Esophagus (tissue), 2 donors: ENCODE measurements around the gene WDR88. TPM values are rescaled to one million over a fixed set of nuclear protein-coding genes. Genes with fewer than 3 reads are reported as not detected.

Experiments used
- H3K27ac ChIP-seq, 2 donors: one replicate each; pipeline ENCODE4 v1.5.1; 2013; ENCODE audit warnings: low read depth in 2 of 2, mild to moderate bottlenecking in 2 of 2, inconsistent platforms in 1 of 2, low read length in 1 of 2, moderate library complexity in 1 of 2
- H3K27me3 ChIP-seq, 2 donors: one replicate each; pipeline ENCODE4 v1.6.1; 2013; ENCODE audit warnings: low read length in 2 of 2, control low read depth in 1 of 2, mild to moderate bottlenecking in 1 of 2; ENCODE audit not compliant: insufficient read depth in 2 of 2, control insufficient read depth in 1 of 2
- H3K36me3 ChIP-seq, 2 donors: one replicate each; pipeline ENCODE4 v1.6.1; 2013; ENCODE audit warnings: low read length in 1 of 2; ENCODE audit not compliant: control insufficient read depth in 2 of 2, insufficient read depth in 2 of 2
- H3K4me1 ChIP-seq, 2 donors: one replicate each; pipeline ENCODE4 v1.6.1; 2013; ENCODE audit warnings: low read length in 1 of 2; ENCODE audit not compliant: control insufficient read depth in 2 of 2, insufficient read depth in 2 of 2
- H3K4me3 ChIP-seq, 2 donors: one replicate each; pipeline ENCODE4 v1.5.1; 2013; ENCODE audit warnings: low read length in 2 of 2, mild to moderate bottlenecking in 2 of 2, low read depth in 1 of 2, moderate library complexity in 1 of 2
- H3K9me3 ChIP-seq, 2 donors: one replicate each; pipeline ENCODE4 v1.6.1; 2013; ENCODE audit warnings: mild to moderate bottlenecking in 2 of 2, low read depth in 1 of 2, low read length in 1 of 2, moderate library complexity in 1 of 2; ENCODE audit not compliant: control insufficient read depth in 2 of 2, insufficient read depth in 1 of 2
- WGBS, 2 donors: extraction: QIAGEN DNeasy Blood & Tissue Kit; methylation state at CpG; one replicate each; pipeline ENCODE4 v1.1.7; 2013; 5-methylcytosine and 5-hydroxymethylcytosine counted together
- polyA plus RNA-seq, 2 donors: library from polyadenylated mRNA; stranded (reverse); fragments of 200-250 nt; gene quantifications; one replicate each; pipeline ENCODE4 v1.2.3, GENCODE V29; 2013
- donor health status: healthy with polysubstance abuse.
- donor health status: Bipolar disorder and iron deficiency.

The WDR88 gene, protein sequence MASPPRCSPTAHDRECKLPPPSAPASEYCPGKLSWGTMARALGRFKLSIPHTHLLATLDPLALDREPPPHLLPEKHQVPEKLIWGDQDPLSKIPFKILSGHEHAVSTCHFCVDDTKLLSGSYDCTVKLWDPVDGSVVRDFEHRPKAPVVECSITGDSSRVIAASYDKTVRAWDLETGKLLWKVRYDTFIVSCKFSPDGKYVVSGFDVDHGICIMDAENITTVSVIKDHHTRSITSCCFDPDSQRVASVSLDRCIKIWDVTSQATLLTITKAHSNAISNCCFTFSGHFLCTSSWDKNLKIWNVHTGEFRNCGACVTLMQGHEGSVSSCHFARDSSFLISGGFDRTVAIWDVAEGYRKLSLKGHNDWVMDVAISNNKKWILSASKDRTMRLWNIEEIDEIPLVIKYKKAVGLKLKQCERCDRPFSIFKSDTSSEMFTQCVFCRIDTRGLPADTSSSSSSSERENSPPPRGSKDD
- not detected for polyA plus RNA-seq

DNA sequence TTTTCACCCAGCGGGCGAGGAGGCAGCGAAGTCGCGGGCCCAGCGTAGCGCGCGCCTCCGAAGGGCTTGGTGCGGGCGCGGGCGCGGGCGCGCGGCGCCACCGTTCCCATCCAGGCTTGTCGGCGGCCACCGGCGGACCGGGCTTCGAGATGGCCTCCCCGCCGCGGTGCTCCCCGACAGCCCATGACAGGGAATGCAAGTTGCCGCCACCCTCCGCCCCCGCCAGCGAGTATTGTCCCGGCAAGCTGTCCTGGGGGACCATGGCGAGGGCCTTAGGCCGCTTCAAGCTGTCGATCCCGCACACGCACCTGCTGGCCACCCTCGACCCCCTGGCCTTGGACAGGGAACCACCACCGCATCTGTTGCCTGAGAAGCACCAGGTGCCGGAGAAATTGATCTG lies at the start of gene WDR88:
Gene WDR88, plus strand, starts transcription at position 94 of the 400 bp plus-strand sequence. Its CDS starts 56 bp downstream, at position 150.
- no peaks in the 10 kb centered on the region for H3K9me3 ChIP-seq
- H3K4me1 ChIP-seq = no peaks in the 10 kb centered on the region
- 85 to 87% methylated on average over 42 to 43 of the region's 43 CpGs for WGBS, 2 donors
- peaks cover 0 to 5% of the 10 kb centered on the region in 2 donors for H3K36me3 ChIP-seq
- no peak within 1 kb of the TSS for H3K27ac ChIP-seq
- H3K4me3 ChIP-seq = no peak within 1 kb of the TSS
- peaks cover 0 to 2% of the 10 kb centered on the region in 2 donors for H3K27me3 ChIP-seq

DNA sequence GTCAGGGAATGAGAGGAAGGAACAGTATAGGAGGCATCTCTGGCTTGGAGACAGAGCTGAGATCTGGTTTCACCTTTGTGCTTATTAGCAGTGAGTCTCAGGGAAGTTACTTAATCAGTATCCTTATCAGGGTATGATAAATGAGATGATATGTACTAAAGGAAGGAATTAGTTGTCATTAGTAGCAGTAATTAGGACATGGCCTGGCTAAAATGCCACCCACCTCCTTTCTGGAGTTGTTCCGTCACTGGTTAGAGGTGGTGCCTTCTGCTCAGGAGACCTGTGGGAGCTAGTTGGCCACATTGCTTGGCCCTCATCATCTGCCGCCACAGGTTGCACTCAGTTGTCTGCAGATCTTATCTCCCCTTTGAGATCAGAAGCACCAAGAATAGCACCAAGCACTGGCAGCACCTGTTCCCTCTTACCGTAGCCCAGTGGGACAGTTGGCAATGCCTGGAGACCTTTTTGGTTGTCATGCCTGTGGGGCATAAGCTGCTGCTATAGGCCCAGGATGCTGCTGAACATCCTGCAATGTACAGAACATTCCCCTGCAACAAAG lies 46.3 kb upstream of the WDR88 start:
- no peaks in the 10 kb centered on the region for H3K9me3 ChIP-seq
- H3K4me1 ChIP-seq = peaks cover 0 to 6% of the 10 kb centered on the region in 2 donors
- H3K36me3 ChIP-seq = peaks cover 6 to 8% of the 10 kb centered on the region in 2 donors
- WGBS, 2 donors = 85 to 91% methylated on average over 3 of the region's 3 CpGs
- H3K4me3 ChIP-seq = no peak overlapping the region
- H3K27ac ChIP-seq = no peak overlapping the region
- H3K27me3 ChIP-seq = no peaks in the 10 kb centered on the region

DNA sequence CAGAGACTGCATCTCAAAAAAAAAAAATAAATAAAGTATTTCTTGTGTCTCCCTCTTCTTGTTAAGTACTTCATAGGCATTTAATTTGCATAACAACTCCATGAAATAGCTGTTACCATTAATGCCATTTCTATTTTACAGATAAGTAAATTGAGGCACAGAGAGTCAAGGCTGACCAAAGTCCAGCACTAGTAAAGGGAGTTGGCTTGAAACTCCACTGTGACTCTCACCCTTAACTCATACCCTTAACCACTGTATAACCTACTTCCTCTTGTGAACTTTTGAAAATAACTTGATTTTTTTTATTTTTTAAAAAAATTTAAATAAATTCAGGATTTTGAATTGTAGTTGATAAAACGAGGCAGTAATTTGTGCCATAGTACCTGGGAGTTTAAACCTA lies 45.0 kb upstream of the WDR88 start:
- H3K36me3 ChIP-seq = peaks cover 6 to 8% of the 10 kb centered on the region in 2 donors
- 66 to 81% methylated on average over 1 of the region's 1 CpG for WGBS, 2 donors
- H3K27ac ChIP-seq = no peak overlapping the region
- H3K27me3 ChIP-seq = no peaks in the 10 kb centered on the region
- peaks cover 0 to 3% of the 10 kb centered on the region in 2 donors for H3K4me1 ChIP-seq
- H3K4me3 ChIP-seq = no peak overlapping the region
- no peaks in the 10 kb centered on the region for H3K9me3 ChIP-seq

DNA sequence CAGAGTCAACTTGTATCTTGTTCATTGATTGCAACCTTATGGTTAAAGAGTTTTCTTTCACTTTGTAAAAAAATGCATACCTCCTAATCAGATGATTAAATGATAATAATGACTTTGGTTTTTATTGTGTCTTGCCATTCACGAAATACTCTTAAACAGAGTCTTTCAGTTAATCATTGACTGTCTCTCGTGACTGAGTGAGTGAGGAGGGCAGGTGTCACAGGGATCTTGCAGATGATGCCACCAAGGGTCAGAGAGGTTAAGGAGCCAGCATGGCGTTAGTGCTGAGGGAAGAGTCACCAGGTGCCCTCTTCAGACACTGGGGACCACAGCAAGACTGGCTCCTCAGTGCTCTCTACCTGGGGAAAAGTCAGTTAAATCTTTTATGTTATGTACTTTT lies 42.9 kb upstream of the WDR88 start:
- Histone ChIP-seq H3K27me3 (no peaks in the 10 kb centered on the region), H3K4me1 (no peaks in the 10 kb centered on the region), H3K9me3 (no peaks in the 10 kb centered on the region), H3K36me3 (peaks cover 11 to 18% of the 10 kb centered on the region in 2 donors), H3K27ac (no peak overlapping the region), H3K4me3 (no peak overlapping the region)
- WGBS, 2 donors = 88 to 93% methylated on average over 3 of the region's 3 CpGs

DNA sequence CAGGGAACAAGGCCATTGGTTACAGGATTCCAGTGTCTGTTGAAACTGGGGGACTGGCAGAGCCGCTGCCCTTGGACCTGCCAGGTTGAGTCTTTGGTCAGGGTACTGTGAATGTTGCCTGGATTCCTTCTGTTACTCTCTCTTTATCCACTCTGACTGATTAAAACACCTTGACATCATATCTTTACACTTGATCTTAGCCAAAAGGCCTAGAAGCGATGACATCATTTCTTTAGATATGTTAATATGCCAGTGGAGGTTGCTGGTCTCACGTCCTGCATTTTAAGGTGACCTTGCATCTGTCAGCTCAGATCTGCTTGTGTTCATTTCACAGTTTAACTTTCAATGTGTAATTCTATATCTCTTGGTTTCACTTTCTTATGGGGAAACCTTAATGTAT lies 41.7 kb upstream of the WDR88 start:
- H3K4me1 ChIP-seq = no peaks in the 10 kb centered on the region
- H3K36me3 ChIP-seq = peaks cover 11 to 21% of the 10 kb centered on the region in 2 donors
- no peak overlapping the region for H3K27ac ChIP-seq
- no peak overlapping the region for H3K4me3 ChIP-seq
- H3K9me3 ChIP-seq = no peaks in the 10 kb centered on the region
- H3K27me3 ChIP-seq = no peaks in the 10 kb centered on the region
- 84 to 88% methylated on average over 3 of the region's 3 CpGs for WGBS, 2 donors

DNA sequence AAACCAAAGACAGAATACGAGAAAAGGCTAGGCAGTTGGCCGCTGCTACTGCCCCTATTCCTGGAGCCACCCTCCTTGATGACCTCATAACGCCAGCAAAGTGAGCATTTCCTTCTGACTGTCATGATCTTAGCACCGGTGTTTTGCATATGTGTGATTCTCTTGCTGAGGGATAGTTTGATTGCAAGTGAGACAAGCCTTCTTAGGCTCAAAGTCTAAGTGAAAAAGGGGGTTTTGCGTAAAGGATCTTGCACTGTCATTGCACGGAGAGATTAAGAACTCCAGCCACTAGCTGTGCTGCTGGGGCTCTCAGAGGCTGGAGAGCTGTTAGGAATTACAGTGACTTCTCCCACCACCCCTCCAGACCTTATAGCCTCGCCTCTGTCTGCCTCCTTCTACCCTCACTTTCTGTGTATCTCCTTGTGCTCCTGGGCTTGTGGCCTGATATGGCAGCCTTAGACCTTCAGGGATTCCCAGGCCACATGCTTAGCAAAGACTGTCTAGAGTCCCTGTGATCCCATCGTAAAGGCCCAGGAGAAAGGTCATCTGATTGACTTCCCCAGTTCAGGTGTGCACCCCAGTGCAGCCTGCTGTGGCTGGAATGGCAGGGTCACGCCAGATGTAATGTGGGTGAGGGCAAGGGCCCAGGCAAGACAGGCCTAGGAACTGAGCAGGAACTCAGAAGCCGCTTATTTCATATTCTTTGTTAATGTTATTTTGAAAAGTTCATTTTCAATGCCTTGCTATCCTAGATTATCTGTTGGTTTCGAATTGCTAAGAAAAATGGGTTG lies 38.3 kb upstream of the WDR88 start:
- Histone ChIP-seq H3K27ac (no peak overlapping the region), H3K36me3 (peaks cover 13 to 30% of the 10 kb centered on the region in 2 donors), H3K27me3 (no peaks in the 10 kb centered on the region), H3K4me3 (no peak overlapping the region), H3K4me1 (no peaks in the 10 kb centered on the region), H3K9me3 (no peaks in the 10 kb centered on the region)
- WGBS, 2 donors = 94 to 96% methylated on average over 11 of the region's 11 CpGs

DNA sequence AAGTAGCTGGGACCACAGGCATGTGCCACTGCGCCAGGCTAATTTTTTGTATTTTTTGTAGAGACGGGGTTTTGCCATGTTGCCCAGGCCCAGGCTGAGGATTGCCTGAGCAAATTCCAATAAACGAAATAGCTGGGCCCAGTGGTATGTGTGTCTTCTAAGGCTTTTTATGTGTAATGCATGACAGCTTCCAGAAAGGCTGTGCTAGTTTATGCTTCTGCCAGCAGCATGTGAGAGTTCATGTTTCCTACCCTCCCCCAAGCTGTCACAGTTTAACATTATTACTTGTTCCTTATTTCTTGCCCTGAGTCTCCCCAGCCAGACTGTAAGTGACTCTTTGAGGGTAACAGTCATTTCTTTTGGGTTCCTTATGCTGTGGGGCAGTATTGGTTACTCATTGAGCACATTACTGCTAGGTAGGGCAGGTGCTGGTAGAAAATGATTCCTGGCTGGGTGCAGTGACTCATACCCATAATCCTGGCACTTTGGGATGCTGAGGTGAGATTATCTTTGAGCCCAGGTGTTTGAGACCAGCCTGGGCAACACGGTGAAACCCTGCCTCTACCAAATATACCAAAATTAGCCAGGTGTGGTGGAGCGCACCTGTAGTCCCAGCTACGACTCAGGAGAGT lies 37.4 kb upstream of the WDR88 start:
- Histone ChIP-seq H3K4me3 (no peak overlapping the region), H3K9me3 (no peaks in the 10 kb centered on the region), H3K27me3 (no peaks in the 10 kb centered on the region), H3K36me3 (peaks cover 11 to 33% of the 10 kb centered on the region in 2 donors), H3K27ac (no peak overlapping the region), H3K4me1 (no peaks in the 10 kb centered on the region)
- WGBS, 2 donors = 91 to 92% methylated on average over 6 of the region's 6 CpGs

DNA sequence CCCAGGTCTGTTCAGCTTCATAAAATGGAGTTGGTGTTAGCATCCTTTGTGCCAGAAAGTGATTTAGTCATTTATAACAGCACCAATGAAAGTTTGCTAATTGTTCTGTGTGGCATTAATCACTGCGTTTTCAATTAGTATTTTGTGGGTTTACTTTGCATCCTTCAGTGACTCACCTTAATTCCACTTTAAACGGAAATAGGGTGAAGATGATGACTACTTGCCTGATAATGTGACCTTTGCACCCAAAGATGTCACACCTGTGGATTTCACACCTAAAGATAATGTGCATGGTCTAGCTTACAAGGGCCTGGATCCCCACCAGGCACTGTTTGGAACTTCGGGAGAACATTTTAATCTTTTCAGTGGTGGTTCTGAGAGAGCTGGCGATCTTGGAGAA lies 35.9 kb upstream of the WDR88 start:
- no peak overlapping the region for H3K4me3 ChIP-seq
- H3K9me3 ChIP-seq = no peaks in the 10 kb centered on the region
- 71 to 80% methylated on average over 4 of the region's 4 CpGs for WGBS, 2 donors
- no peak overlapping the region for H3K27ac ChIP-seq
- peaks cover 17 to 27% of the 10 kb centered on the region in 2 donors for H3K36me3 ChIP-seq
- no peaks in the 10 kb centered on the region for H3K27me3 ChIP-seq
- no peaks in the 10 kb centered on the region for H3K4me1 ChIP-seq

DNA sequence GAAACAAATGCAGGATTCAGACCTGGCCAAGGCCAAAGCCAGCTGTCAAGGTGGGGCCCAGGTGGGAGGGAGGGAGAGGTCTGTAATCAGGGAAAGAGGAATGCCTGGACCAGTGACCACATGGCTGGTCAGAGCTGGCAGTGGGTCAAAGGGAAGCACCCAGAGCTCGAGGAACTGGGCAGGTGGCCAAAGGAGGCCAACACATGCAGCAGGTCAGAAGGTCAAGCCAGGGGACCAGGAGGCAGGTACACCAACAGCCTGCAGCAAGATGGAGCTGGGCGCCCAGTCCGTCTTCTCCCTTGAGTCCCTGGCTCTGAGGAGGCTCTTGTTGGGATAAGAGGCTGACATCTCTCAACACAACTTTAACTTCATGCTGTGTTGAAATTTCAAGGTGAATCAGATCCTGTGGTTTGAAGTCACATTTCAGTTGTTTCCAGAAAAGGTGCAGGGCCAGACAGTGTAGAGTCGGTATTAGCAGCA lies 33.8 kb upstream of the WDR88 start:
- Histone ChIP-seq H3K27ac (no peak overlapping the region), H3K4me3 (no peak overlapping the region), H3K9me3 (no peaks in the 10 kb centered on the region), H3K27me3 (no peaks in the 10 kb centered on the region), H3K36me3 (peaks cover 18 to 29% of the 10 kb centered on the region in 2 donors), H3K4me1 (no peaks in the 10 kb centered on the region)
- WGBS, 2 donors = 72 to 76% methylated on average over 4 of the region's 4 CpGs
